A673 (cell line): ENCODE measurements around the gene CXXC1.
A peak's percentile ranks its signal among the peaks of the same experiment; 100 is the strongest.

Source experiments
- CTCF ChIP-seq: fragments of 300-800, 200-600 bp; sonication (generic); conservative IDR thresholded peaks from 2 replicates; pipeline ENCODE4 v1.5.1; 2017; ENCODE audit warnings: low read depth, mild to moderate bottlenecking, antibody characterized with exemption, low read length, moderate library complexity, mixed read lengths
- EZH2 ChIP-seq: fragments of 200-600 bp; sonication (generic); IDR thresholded peaks from 2 replicates; pipeline ENCODE4 v1.6.1; 2017; ENCODE audit warnings: borderline replicate concordance, low read depth, mild to moderate bottlenecking, mixed read lengths, antibody characterized with exemption, low read length; ENCODE audit not compliant: poor library complexity, severe bottlenecking

- TF ChIP-seq CTCF (peak; percentile 47), EZH2 (no peak)
Observed at GRCh38 chr18:50287441-50288347, at the start of gene CXXC1.
